ENCODE measurements around the gene CACNA2D4.

DNA sequence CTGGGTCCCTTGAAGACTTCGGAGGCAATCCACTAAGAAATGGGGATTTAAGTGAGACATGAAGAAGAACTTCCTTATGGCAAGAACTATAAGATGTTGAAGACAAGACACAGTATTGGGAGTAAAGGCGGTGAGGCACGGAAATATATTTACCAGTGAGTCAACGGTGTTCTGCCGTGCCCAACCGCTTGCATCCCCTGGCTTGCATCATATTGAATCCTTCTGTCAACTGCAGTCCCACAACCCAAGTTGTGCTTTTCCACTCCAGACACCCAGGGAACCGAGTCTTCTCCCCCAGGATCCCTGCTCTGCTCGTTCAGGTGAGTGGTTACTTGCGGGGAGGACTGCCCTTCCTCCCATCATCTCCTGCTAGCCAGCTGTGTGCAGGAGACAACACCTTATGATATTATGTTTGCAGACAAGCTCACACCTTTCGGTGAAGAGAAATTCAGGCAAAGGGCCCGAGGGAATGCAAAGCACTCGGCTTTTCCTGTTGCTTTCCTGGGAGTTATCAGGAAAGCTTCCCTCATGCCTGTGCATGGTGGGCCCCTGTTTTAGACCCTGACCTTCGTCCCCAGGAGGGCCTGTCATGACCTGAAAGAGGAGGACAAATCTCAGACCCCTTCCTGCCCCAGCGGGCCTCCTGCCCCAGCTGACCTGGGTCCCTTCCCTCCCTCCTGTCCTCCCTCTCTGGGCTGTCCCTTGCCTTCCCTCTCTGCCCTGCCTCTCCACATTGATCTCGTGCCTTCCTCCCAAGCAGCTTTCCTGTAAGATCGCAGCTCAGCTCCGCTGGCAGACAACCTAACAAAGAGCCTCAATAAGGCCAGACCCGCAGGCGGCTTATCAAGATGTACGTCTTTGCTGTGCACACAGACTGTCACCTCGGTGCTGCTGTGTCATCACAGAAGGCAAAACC, 102.4 kb downstream of the CACNA2D4 start:
- TF ChIP-seq CTCF (conservative IDR thresholded peaks at IDR 0.05 in 1 of 2, IDR thresholded peaks at IDR 0.05 in 1 of 2; ENCODE audit: low read depth in 1 of 2, low read length in 2 of 2) (no peak), EZH2 (IDR thresholded peaks at IDR 0.05; ENCODE audit: low read length, missing control alignments) (no peak)
